H1 (cell line): ENCODE data around the gene ZNF709. TPM values are rescaled to one million over a fixed set of nuclear protein-coding genes. Genes with fewer than 3 reads are reported as not detected.

Experiments used
- CTCF ChIA-PET: fragments of 300-600 bp; sonication (Branson Sonifier 250); formaldehyde crosslinking; loops from one replicate; lab custom pipeline; 2021; ENCODE audit not compliant: partially characterized antibody; lab: Charles Lee
- POLR2A ChIA-PET: fragments of 300-600 bp; sonication (Branson Sonifier 250); formaldehyde crosslinking; loops from one replicate; lab custom pipeline; 2021; ENCODE audit warnings: inconsistent platforms; ENCODE audit not compliant: partially characterized antibody; lab: Charles Lee
- DNase-seq, 2 experiments: peaks; one replicate each; pipeline versions ENCODE4 v3.0.0 to v3.0.0-alpha.2; 2010 to 2022; ENCODE audit warnings: low spot score in 2 of 2, low read depth in 1 of 2, mixed read lengths in 1 of 2
- FAIRE-seq: peaks from 2 replicates; lab custom pipeline; 2011; peaks lifted over from hg19 to GRCh38; lab: Jason Lieb, UNC
- H2AFZ ChIP-seq: 2 replicates; pipeline ENCODE4 v1.8.1; 2012; ENCODE audit warnings: low read length, inconsistent platforms
- H2AK5ac ChIP-seq: 2 replicates; pipeline ENCODE4 v1.6.1; 2013; ENCODE audit warnings: low read depth, low read length
- H2BK120ac ChIP-seq: replicated peaks from 2 replicates; pipeline ENCODE3; 2013; ENCODE audit warnings: low read depth, low read length, inconsistent platforms
- H2BK12ac ChIP-seq: 2 replicates; pipeline ENCODE4 v1.6.1; 2013; ENCODE audit warnings: low read depth, low read length
- H2BK15ac ChIP-seq: 2 replicates; pipeline ENCODE4 v1.6.1; 2013; ENCODE audit warnings: low read length
- H2BK20ac ChIP-seq: 2 replicates; pipeline ENCODE4 v1.6.1; 2013; ENCODE audit warnings: low read length
- H2BK5ac ChIP-seq: 2 replicates; pipeline ENCODE4 v1.6.1; 2013; ENCODE audit warnings: low read depth, low read length
- H3K14ac ChIP-seq: 2 replicates; pipeline ENCODE4 v1.6.1; 2013; ENCODE audit warnings: inconsistent platforms; ENCODE audit not compliant: insufficient read length
- H3K18ac ChIP-seq: 2 replicates; pipeline ENCODE4 v1.6.1; 2013; ENCODE audit warnings: low read length; ENCODE audit errors: extremely low read depth
- H3K23ac ChIP-seq: 2 replicates; pipeline ENCODE4 v1.6.1; 2013; ENCODE audit warnings: inconsistent platforms; ENCODE audit not compliant: insufficient read length
- H3K23me2 ChIP-seq: 2 replicates; pipeline ENCODE4 v1.6.1; 2013; ENCODE audit warnings: low read depth, low read length
- H3K27ac ChIP-seq: 2 replicates; pipeline ENCODE4 v1.6.1; 2011; ENCODE audit warnings: low read depth, low read length, inconsistent platforms
- H3K27me3 ChIP-seq, 4 experiments: replicated peaks in 1 of 4; 1 replicate in 1 of 4; 2 replicates in 3 of 4; pipeline versions ENCODE4 v1.6.1 to v1.8.1; 2011 to 2013; ENCODE audit warnings: low read length in 3 of 4, mild to moderate bottlenecking in 3 of 4, inconsistent platforms in 2 of 4, mixed read lengths in 2 of 4, moderate library complexity in 1 of 4; ENCODE audit not compliant: control insufficient read depth in 3 of 4, insufficient read depth in 3 of 4; ENCODE audit errors: extremely low read depth in 1 of 4
- H3K36me3 ChIP-seq, 4 experiments: 2 replicates each; pipeline versions ENCODE4 v1.6.1 to v1.8.1; 2011 to 2013; ENCODE audit warnings: mild to moderate bottlenecking in 4 of 4, low read length in 3 of 4, moderate library complexity in 2 of 4, control low read depth in 1 of 4, inconsistent platforms in 1 of 4; ENCODE audit not compliant: insufficient read depth in 4 of 4, control insufficient read depth in 2 of 4
- H3K4ac ChIP-seq: replicated peaks from 2 replicates; pipeline ENCODE3; 2013; ENCODE audit warnings: low read length, low read depth, mixed read lengths, inconsistent platforms; ENCODE audit not compliant: insufficient read length
- H3K4me1 ChIP-seq, 4 experiments: replicated peaks in 1 of 4; 1 replicate in 1 of 4; 2 replicates in 3 of 4; pipeline versions ENCODE4 v1.6.1 to v1.8.1; 2011 to 2013; ENCODE audit warnings: low read length in 3 of 4, inconsistent platforms in 2 of 4, mixed read lengths in 1 of 4; ENCODE audit not compliant: insufficient read depth in 4 of 4, control insufficient read depth in 3 of 4
- H3K4me2 ChIP-seq, 2 experiments: 2 replicates each; pipeline versions ENCODE4 v1.6.1 to v1.8.1; 2011 to 2013; ENCODE audit warnings: low read depth in 2 of 2, low read length in 2 of 2, control low read depth in 1 of 2, inconsistent platforms in 1 of 2, mild to moderate bottlenecking in 1 of 2; ENCODE audit not compliant: insufficient read depth in 1 of 2
- H3K4me3 ChIP-seq, 4 experiments: fragments of 200-600, 300-600 bp in 1 of 4; sonication (generic), shearing (Covaris generic), sonication (Bioruptor Twin) in 1 of 4; 2 replicates each; pipeline versions ENCODE4 v1.5.1 to v1.8.1; 2011 to 2016; ENCODE audit warnings: low read length in 4 of 4, low read depth in 3 of 4, control low read depth in 2 of 4, inconsistent platforms in 2 of 4, mild to moderate bottlenecking in 2 of 4, mixed read lengths in 1 of 4, moderate library complexity in 1 of 4; ENCODE audit not compliant: insufficient read depth in 2 of 4; ENCODE audit errors: extremely low read depth in 1 of 4
- H3K56ac ChIP-seq: replicated peaks from 2 replicates; pipeline ENCODE3; 2013; ENCODE audit warnings: low read depth, mild to moderate bottlenecking, mixed read lengths, low read length, inconsistent platforms; ENCODE audit not compliant: insufficient read length
- H3K79me1 ChIP-seq: 2 replicates; pipeline ENCODE4 v1.6.1; 2013; ENCODE audit warnings: low read depth, low read length, control low read depth
- H3K79me2 ChIP-seq, 2 experiments: 2 replicates each; pipeline versions ENCODE4 v1.6.1 to v1.8.1; 2012 to 2013; ENCODE audit warnings: low read length in 2 of 2, mild to moderate bottlenecking in 2 of 2, inconsistent platforms in 1 of 2; ENCODE audit not compliant: insufficient read depth in 2 of 2, control insufficient read depth in 1 of 2
- H3K9ac ChIP-seq, 4 experiments: replicated peaks in 1 of 4; 1 replicate in 1 of 4; 2 replicates in 3 of 4; pipeline versions ENCODE4 v1.6.1 to v1.8.1; 2011 to 2013; ENCODE audit warnings: low read depth in 3 of 4, low read length in 3 of 4, control low read depth in 2 of 4, mild to moderate bottlenecking in 2 of 4, moderate library complexity in 2 of 4, inconsistent platforms in 1 of 4; ENCODE audit errors: extremely low read depth in 1 of 4
- H3K9me3 ChIP-seq, 2 experiments: 2 replicates each; pipeline versions ENCODE4 v1.6.1 to v1.8.1; 2012 to 2013; ENCODE audit warnings: mild to moderate bottlenecking in 2 of 2, moderate library complexity in 2 of 2, control low read depth in 1 of 2, inconsistent platforms in 1 of 2, low read depth in 1 of 2, low read length in 1 of 2, mixed read lengths in 1 of 2; ENCODE audit not compliant: insufficient read depth in 2 of 2
- H4K20me1 ChIP-seq, 2 experiments: replicated peaks in 1 of 2; 2 replicates each; pipeline versions ENCODE3 to v1.8.1; 2011 to 2013; ENCODE audit warnings: inconsistent platforms in 2 of 2, low read length in 2 of 2, mild to moderate bottlenecking in 1 of 2; ENCODE audit not compliant: insufficient read depth in 2 of 2, control insufficient read depth in 1 of 2
- H4K5ac ChIP-seq: 2 replicates; pipeline ENCODE4 v1.6.1; 2013; ENCODE audit warnings: low read length, low read depth, mixed read lengths, inconsistent platforms; ENCODE audit not compliant: insufficient read length
- H4K8ac ChIP-seq: 2 replicates; pipeline ENCODE4 v1.8.0; 2013; ENCODE audit warnings: mild to moderate bottlenecking, moderate library complexity, low read length, inconsistent platforms; ENCODE audit not compliant: insufficient read depth; ENCODE audit errors: extremely low read depth
- H4K91ac ChIP-seq: replicated peaks from 2 replicates; pipeline ENCODE3; 2013; ENCODE audit warnings: low read length, mixed read lengths, inconsistent platforms; ENCODE audit not compliant: insufficient read length
- ATF2 ChIP-seq: IDR thresholded peaks from 2 replicates; pipeline ENCODE4 v1.6.1; 2012; ENCODE audit warnings: low read length, inconsistent platforms
- CEBPB ChIP-seq: IDR thresholded peaks from 2 replicates; pipeline ENCODE4 v1.6.1; 2012; ENCODE audit warnings: low read depth, low read length
- CHD1 ChIP-seq: IDR thresholded peaks from 2 replicates; pipeline ENCODE4 v1.6.1; 2012; ENCODE audit warnings: low read depth, low read length, improper control_type of control experiment
- CREB1 ChIP-seq: IDR thresholded peaks from 2 replicates; pipeline ENCODE4 v1.6.1; 2012; ENCODE audit warnings: inconsistent platforms
- FOSL1 ChIP-seq: IDR thresholded peaks from 2 replicates; pipeline ENCODE4 v1.6.1; 2011; ENCODE audit warnings: mild to moderate bottlenecking, low read depth, low read length, moderate library complexity; ENCODE audit not compliant: insufficient read depth
- HDAC2 ChIP-seq, 2 experiments: fragments of 300-600 bp in 1 of 2; sonication (generic) in 1 of 2; IDR thresholded peaks; 2 replicates each; pipeline ENCODE4 v1.6.1; 2011 to 2012; ENCODE audit warnings: low read depth in 2 of 2, low read length in 2 of 2, mild to moderate bottlenecking in 2 of 2, moderate library complexity in 2 of 2, borderline replicate concordance in 1 of 2, inconsistent platforms in 1 of 2
- NANOG ChIP-seq: IDR thresholded peaks from 2 replicates; pipeline ENCODE4 v1.6.1; 2011; ENCODE audit warnings: low read length, low read depth, mild to moderate bottlenecking, inconsistent platforms; ENCODE audit not compliant: insufficient read depth, poor library complexity, severe bottlenecking
- POLR2A ChIP-seq, 2 experiments: IDR thresholded peaks; 1 replicate in 1 of 2; 2 replicates in 1 of 2; pipeline ENCODE4 v1.6.1; 2011; ENCODE audit warnings: low read depth in 2 of 2, low read length in 2 of 2, mild to moderate bottlenecking in 2 of 2; ENCODE audit errors: control extremely low read depth in 1 of 2
- RXRA ChIP-seq: IDR thresholded peaks from 2 replicates; pipeline ENCODE4 v1.6.1; 2011; ENCODE audit warnings: low read depth, mild to moderate bottlenecking, low read length, moderate library complexity; ENCODE audit not compliant: insufficient read depth
- SIN3A ChIP-seq, 2 experiments: IDR thresholded peaks in 1 of 2; conservative IDR thresholded peaks in 1 of 2; 2 replicates each; pipeline ENCODE4 v1.6.1; 2011 to 2012; ENCODE audit warnings: low read length in 2 of 2, improper control_type of control experiment in 1 of 2, low read depth in 1 of 2, mild to moderate bottlenecking in 1 of 2
- SIX5 ChIP-seq: IDR thresholded peaks from 2 replicates; pipeline ENCODE4 v1.6.1; 2011; ENCODE audit warnings: mild to moderate bottlenecking, low read depth, low read length
- SRF ChIP-seq: IDR thresholded peaks from 2 replicates; pipeline ENCODE4 v1.6.1; 2011; ENCODE audit warnings: mild to moderate bottlenecking, low read depth, low read length, moderate library complexity
- TCF12 ChIP-seq: IDR thresholded peaks from 2 replicates; pipeline ENCODE4 v1.6.1; 2011; ENCODE audit warnings: low read depth, mild to moderate bottlenecking, low read length
- WGBS, 2 experiments: shearing (Covaris generic) in 1 of 2; methylation state at CpG; one replicate each; pipeline versions ENCODE4 v1.1.6 to v1.1.7; 2013 to 2015; ENCODE audit warnings: low lambda C conversion rate in 2 of 2, mixed read lengths in 2 of 2, inconsistent platforms in 1 of 2, low coverage in 1 of 2, missing lambda C conversion rate in 1 of 2; ENCODE audit not compliant: insufficient replicate concordance in 2 of 2, insufficient coverage in 1 of 2, insufficient read length in 1 of 2; ENCODE audit errors: extremely low coverage in 1 of 2, missing lambda C conversion rate in 1 of 2; 5-methylcytosine and 5-hydroxymethylcytosine counted together
- polyA plus RNA-seq, 7 experiments: library from polyadenylated mRNA; depleted of rRNA in 3 of 7; stranded (reverse) in 5 of 7; unstranded in 2 of 7; fragments of >200 nt in 5 of 7; fragments of 200-250 nt in 2 of 7; gene quantifications; 1 replicate in 5 of 7; 2 replicates in 1 of 7; 4 replicates in 1 of 7; pipeline versions ENCODE4 v1.2.1 to v1.2.3, GENCODE V29; 2011 to 2013; ENCODE audit warnings: missing spikeins in 2 of 7, mixed read lengths in 2 of 7
- total RNA-seq: library from RNA; stranded (reverse); fragmentation: NEBNext Ultra II Directional; extraction: Animal tissue kit (Norgen Biotek cat#: 25700); gene quantifications from 2 replicates; pipeline ENCODE4 v1.2.1, GENCODE V29; 2021

ZNF709 gene
- total and polyA plus RNA-seq, 2 of the 8 experiments (the other 6 are each of a cell fraction or from before 2014, with no cell fraction given), result 1.3 to 2.2 TPM

- H3K27ac ChIP-seq, result no peak overlapping the region
- no peak overlapping the region for H3K18ac ChIP-seq
- H2AK5ac ChIP-seq, result no peak overlapping the region
- H2BK15ac ChIP-seq, result no peak overlapping the region
- ChIA-PET CTCF (interaction anchor here (0.6 to 4.1 kb wide), 6 partner anchors 9 to 1018 kb away, joined by 3 to 24 read pairs (median 3); partner anchors contain the start of gene ZNF442), POLR2A (interaction anchor here (0.8 to 3.1 kb wide), 13 partner anchors 9 to 406 kb away, joined by 3 to 43 read pairs (median 5); partner anchors contain the start of genes ZNF443, ZNF564, ZNF625 and ZNF709)
- no peaks in the 10 kb centered on the region for H4K20me1 ChIP-seq
- H3K79me1 ChIP-seq, result no peaks in the 10 kb centered on the region
- H3K27me3 ChIP-seq, result no peaks in the 10 kb centered on the region
- H3K14ac ChIP-seq, result no peak overlapping the region
- H2BK20ac ChIP-seq, result no peak overlapping the region
- no peak overlapping the region for H3K9ac ChIP-seq
- H3K56ac ChIP-seq, result no peak overlapping the region
- no peaks in the 10 kb centered on the region for H3K36me3 ChIP-seq
- H2BK120ac ChIP-seq, result no peak overlapping the region
- FAIRE-seq (no peak), DNase-seq (no peak)
- H3K4me3 ChIP-seq, result no peak overlapping the region
- H3K23ac ChIP-seq, result no peak overlapping the region
- no peaks in the 10 kb centered on the region; a peak in 1 of 7 replicates for H3K4me1 ChIP-seq
- H3K4ac ChIP-seq, result no peak overlapping the region
- no peak overlapping the region; a peak in 1 of 4 replicates for H3K4me2 ChIP-seq
- H3K23me2 ChIP-seq, result no peaks in the 10 kb centered on the region; the same call in 1 of the 2 replicates
- H4K91ac ChIP-seq, result no peak overlapping the region
- no peak overlapping the region for H4K8ac ChIP-seq
- H2AFZ ChIP-seq, result no peak overlapping the region
- H2BK5ac ChIP-seq, result no peak overlapping the region
- no peak overlapping the region for H2BK12ac ChIP-seq
- no peaks in the 10 kb centered on the region; a peak in 1 of 4 replicates for H3K9me3 ChIP-seq
- H4K5ac ChIP-seq, result no peak overlapping the region
- WGBS, 2 experiments, result 88% methylated on average over 6 of the region's 6 CpGs; no CpG with 5 or more reads in 1 of the 2 experiments
- H3K79me2 ChIP-seq, result no peaks in the 10 kb centered on the region
- TF ChIP-seq ATF2 (no peak), SRF (no peak), POLR2A (IDR thresholded peaks at IDR 0.05; ENCODE audit: control extremely low read depth in 1 of 2, low read depth in 2 of 2, low read length in 2 of 2) (no peak), CHD1 (no peak), TCF12 (no peak), CEBPB (no peak), SIN3A (conservative IDR thresholded peaks at IDR 0.05 in 1 of 2, IDR thresholded peaks at IDR 0.05 in 1 of 2; ENCODE audit: low read depth in 1 of 2, low read length in 2 of 2) (no peak), RXRA (no peak), CREB1 (no peak), SIX5 (no peak), NANOG (no peak), FOSL1 (no peak), HDAC2 (IDR thresholded peaks at IDR 0.05; ENCODE audit: borderline replicate concordance in 1 of 2, low read depth in 2 of 2, low read length in 2 of 2) (no peak)
Observed at GRCh38 chr19:12496480-12496879, 11.9 kb upstream of the ZNF709 start.
